CD14-positive monocyte (primary cell): ENCODE data around the gene CASP12. TPM values are rescaled to one million over a fixed set of nuclear protein-coding genes. Genes with fewer than 3 reads are reported as not detected.
"Not testable (repeated sequence)": the region's sequence is repeated elsewhere in the genome, so short reads cannot be mapped to it uniquely, and the experiment has no call there.

Experiments
- DNase-seq, 3 donors: peaks; one replicate each; pipeline ENCODE4 v3.0.0-alpha.2; 2011 to 2022
- H2AFZ ChIP-seq: 2 replicates; pipeline ENCODE4 v1.6.0; 2012; ENCODE audit warnings: mild to moderate bottlenecking, low read depth, low read length, inconsistent platforms; ENCODE audit not compliant: insufficient read depth, poor library complexity, severe bottlenecking
- H3K27ac ChIP-seq, 2 donors: 1 replicate in 1 of 2; 2 replicates in 1 of 2; pipeline ENCODE4 v1.5.1; 2012 to 2013; ENCODE audit warnings: low read length in 2 of 2, control low read depth in 1 of 2, inconsistent platforms in 1 of 2, low read depth in 1 of 2, mild to moderate bottlenecking in 1 of 2
- H3K27me3 ChIP-seq, 2 donors: one replicate each; pipeline versions ENCODE4 v1.6.0 to v1.6.1; 2011 to 2013; ENCODE audit warnings: low read length in 2 of 2; ENCODE audit not compliant: control insufficient read depth in 2 of 2, insufficient read depth in 2 of 2
- H3K36me3 ChIP-seq, 2 donors: replicated peaks in 1 of 2; 1 replicate in 1 of 2; 2 replicates in 1 of 2; pipeline versions ENCODE4 v1.5.1 to v1.6.1; 2012 to 2013; ENCODE audit warnings: low read length in 2 of 2, control low read depth in 1 of 2, inconsistent platforms in 1 of 2, mild to moderate bottlenecking in 1 of 2; ENCODE audit not compliant: insufficient read depth in 2 of 2, control insufficient read depth in 1 of 2
- H3K4me1 ChIP-seq, 2 donors: 1 replicate in 1 of 2; 2 replicates in 1 of 2; pipeline versions ENCODE4 v1.5.1 to v1.6.1; 2012 to 2013; ENCODE audit warnings: low read length in 2 of 2, control low read depth in 1 of 2, inconsistent platforms in 1 of 2, mild to moderate bottlenecking in 1 of 2, moderate library complexity in 1 of 2; ENCODE audit not compliant: insufficient read depth in 2 of 2, control insufficient read depth in 1 of 2
- H3K4me2 ChIP-seq: replicated peaks from 2 replicates; pipeline ENCODE3; 2012; ENCODE audit warnings: low read length, moderate library complexity, mild to moderate bottlenecking; ENCODE audit not compliant: poor library complexity, severe bottlenecking; ENCODE audit errors: extremely low read depth
- H3K4me3 ChIP-seq, 3 experiments: fragments of 200-600 bp in 1 of 3; sonication (generic) in 1 of 3; replicated peaks in 1 of 3; 1 replicate in 2 of 3; 2 replicates in 1 of 3; pipeline ENCODE4 v1.5.1; 2011 to 2013; ENCODE audit warnings: low read length in 3 of 3, mild to moderate bottlenecking in 3 of 3, control low read depth in 2 of 3, low read depth in 2 of 3, inconsistent platforms in 1 of 3, moderate library complexity in 1 of 3
- H3K79me2 ChIP-seq: 2 replicates; pipeline ENCODE4 v1.6.0; 2012; ENCODE audit warnings: mild to moderate bottlenecking, control low read depth, inconsistent platforms, low read length, moderate library complexity; ENCODE audit not compliant: insufficient read depth
- H3K9ac ChIP-seq: 2 replicates; pipeline ENCODE4 v1.6.0; 2017; ENCODE audit warnings: low read length, mild to moderate bottlenecking; ENCODE audit not compliant: insufficient read depth, poor library complexity, severe bottlenecking
- H3K9me3 ChIP-seq, 2 donors: replicated peaks in 1 of 2; 1 replicate in 1 of 2; 2 replicates in 1 of 2; pipeline versions ENCODE4 v1.5.1 to v1.6.1; 2012 to 2013; ENCODE audit warnings: low read length in 2 of 2, control low read depth in 1 of 2; ENCODE audit not compliant: control insufficient read depth in 1 of 2, insufficient read depth in 1 of 2
- H4K20me1 ChIP-seq: 2 replicates; pipeline ENCODE4 v1.6.0; 2012; ENCODE audit warnings: mild to moderate bottlenecking, low read length, control low read depth, moderate library complexity; ENCODE audit not compliant: insufficient read depth
- H3K27ac Mint-ChIP-seq, 7 donors: one replicate each; pipeline ENCODE4 v1.8.0; 2020; ENCODE audit warnings: mild to moderate bottlenecking in 7 of 7, mixed read lengths in 7 of 7, moderate library complexity in 6 of 7, inconsistent platforms in 2 of 7
- H3K27me3 Mint-ChIP-seq, 3 donors: one replicate each; pipeline ENCODE4 v1.8.0; 2021 to 2022; ENCODE audit warnings: low read depth in 3 of 3, mild to moderate bottlenecking in 3 of 3, mixed read lengths in 3 of 3, moderate library complexity in 3 of 3, inconsistent platforms in 1 of 3
- H3K36me3 Mint-ChIP-seq, 2 donors: one replicate each; pipeline ENCODE4 v1.8.0; 2020; ENCODE audit warnings: mixed read lengths in 2 of 2, inconsistent platforms in 1 of 2, mild to moderate bottlenecking in 1 of 2
- H3K4me1 Mint-ChIP-seq: one replicate; pipeline ENCODE4 v1.8.0; 2020; ENCODE audit warnings: mild to moderate bottlenecking, mixed read lengths
- H3K4me3 Mint-ChIP-seq, 2 donors: one replicate each; pipeline ENCODE4 v1.8.0; 2020; ENCODE audit warnings: mild to moderate bottlenecking in 2 of 2, mixed read lengths in 2 of 2, moderate library complexity in 1 of 2
- H3K9me3 Mint-ChIP-seq, 7 donors: one replicate each; pipeline ENCODE4 v1.8.0; 2020 to 2022; ENCODE audit warnings: mixed read lengths in 7 of 7, mild to moderate bottlenecking in 6 of 7, moderate library complexity in 6 of 7, inconsistent platforms in 2 of 7
- CTCF ChIP-seq: fragments of 200-600 bp; IDR thresholded peaks from one replicate; pipeline ENCODE4 v1.8.0; 2022; ENCODE audit warnings: antibody characterized with exemption, mild to moderate bottlenecking
- WGBS: methylation state at CpG from one replicate; pipeline ENCODE4 v1.1.5; 2013; ENCODE audit warnings: missing lambda C conversion rate; ENCODE audit not compliant: insufficient coverage; 5-methylcytosine and 5-hydroxymethylcytosine counted together
- intact Hi-C, 2 donors: fragments of 100-400 bp; cut with micrococcal nuclease; formaldehyde crosslinking; loops; one replicate each; pipeline versions ENCODE4 v1.15.0 to v1.15.1; 2023
- polyA plus RNA-seq, 3 donors: library from polyadenylated mRNA; depleted of rRNA in 1 of 3; unstranded in 2 of 3; stranded (reverse) in 1 of 3; fragments of 300-500 nt in 2 of 3; fragments of >200 nt in 1 of 3; fragmentation: Illumina TruSeq in 2 of 3; gene quantifications; 1 replicate in 2 of 3; 2 replicates in 1 of 3; pipeline ENCODE4 v1.2.3, GENCODE V29; 2012 to 2021

CASP12 gene
- polyA plus RNA-seq, 3 donors: not detected

- H3K4me1 Mint-ChIP-seq: peaks cover 3% of the 10 kb centered on the region
- Histone ChIP-seq H3K4me2 (no peak overlapping the region), H3K4me3 (no peak overlapping the region), H3K27ac (no peak overlapping the region), H3K79me2 (no peaks in the 10 kb centered on the region), H2AFZ (no peak overlapping the region), H3K4me1 (no peaks in the 10 kb centered on the region), H4K20me1 (no peaks in the 10 kb centered on the region), H3K9ac (no peak overlapping the region), H3K9me3 (no peaks in the 10 kb centered on the region), H3K27me3 (no peaks in the 10 kb centered on the region), H3K36me3 (no peaks in the 10 kb centered on the region)
- no peak for TF ChIP-seq CTCF
- H3K27ac Mint-ChIP-seq: peak overlapping the region in 1 of 7 donors; percentile 32
- H3K36me3 Mint-ChIP-seq: no peaks in the 10 kb centered on the region
- H3K9me3 Mint-ChIP-seq: peaks cover 0 to 15% (median 7%) of the 10 kb centered on the region in 7 donors
- DNase-seq: no peak
- intact Hi-C loops: no loop called here
- WGBS: no CpG with 5 or more reads among the region's 1 CpG
- H3K4me3 Mint-ChIP-seq: no peak overlapping the region
- no peaks in the 10 kb centered on the region for H3K27me3 Mint-ChIP-seq
These were observed 36.3 kb upstream of the CASP12 start for GRCh38 chr11:104934594-104934993.

- H2AFZ ChIP-seq, intact Hi-C loops, H3K4me3 ChIP-seq, H3K4me2 ChIP-seq, H3K4me3 Mint-ChIP-seq, H3K36me3 Mint-ChIP-seq, H3K27ac ChIP-seq, H3K79me2 ChIP-seq, H3K9ac ChIP-seq, H3K4me1 Mint-ChIP-seq, H3K27me3 ChIP-seq, H3K27me3 Mint-ChIP-seq, H3K4me1 ChIP-seq, H4K20me1 ChIP-seq, H3K9me3 ChIP-seq, H3K27ac Mint-ChIP-seq, DNase-seq, H3K36me3 ChIP-seq: not testable (repeated sequence)
- WGBS: no CpG with 5 or more reads among the region's 3 CpGs
- peaks cover 0 to 19% (median 8%) of the 10 kb centered on the region in 7 donors for H3K9me3 Mint-ChIP-seq
These were observed 35.8 kb upstream of the CASP12 start for GRCh38 chr11:104934073-104934472.
